ENCODE measurements around the gene EDC4. TPM values are rescaled to one million over a fixed set of nuclear protein-coding genes. Genes with fewer than 3 reads are reported as not detected.

EDC4 gene
- total and polyA plus RNA-seq, 9 of the 15 experiments (the other 6 are each of a cell fraction or from before 2014, with no cell fraction given) = 1.1 to 131 (median 74.0) TPM

DNA sequence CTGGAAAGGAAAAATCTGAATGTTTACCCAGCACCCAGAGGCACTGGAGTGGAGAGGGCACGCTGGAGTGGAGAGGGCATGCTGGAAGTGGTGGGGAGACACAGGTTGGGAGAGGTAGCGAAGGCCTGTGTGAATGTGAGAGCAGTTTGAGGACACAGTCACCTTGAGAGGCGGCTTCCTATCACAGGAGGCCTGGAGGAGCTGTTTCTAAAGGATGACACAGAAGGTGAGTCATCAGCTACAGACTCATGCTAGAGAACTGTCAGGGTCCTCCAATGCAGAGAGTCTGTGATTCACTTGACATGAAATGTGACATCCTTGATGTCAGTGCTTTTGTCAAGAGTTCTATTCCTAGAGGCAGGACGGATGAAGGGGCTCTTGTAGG lies 45.0 kb downstream of the EDC4 start (continued):
- TF ChIP-seq, protein P1, sequence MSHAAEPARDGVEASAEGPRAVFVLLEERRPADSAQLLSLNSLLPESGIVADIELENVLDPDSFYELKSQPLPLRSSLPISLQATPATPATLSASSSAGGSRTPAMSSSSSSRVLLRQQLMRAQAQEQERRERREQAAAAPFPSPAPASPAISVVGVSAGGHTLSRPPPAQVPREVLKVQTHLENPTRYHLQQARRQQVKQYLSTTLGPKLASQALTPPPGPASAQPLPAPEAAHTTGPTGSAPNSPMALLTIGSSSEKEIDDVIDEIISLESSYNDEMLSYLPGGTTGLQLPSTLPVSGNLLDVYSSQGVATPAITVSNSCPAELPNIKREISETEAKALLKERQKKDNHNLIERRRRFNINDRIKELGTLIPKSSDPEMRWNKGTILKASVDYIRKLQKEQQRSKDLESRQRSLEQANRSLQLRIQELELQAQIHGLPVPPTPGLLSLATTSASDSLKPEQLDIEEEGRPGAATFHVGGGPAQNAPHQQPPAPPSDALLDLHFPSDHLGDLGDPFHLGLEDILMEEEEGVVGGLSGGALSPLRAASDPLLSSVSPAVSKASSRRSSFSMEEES (CRISPR knock-in tag; IDR thresholded peaks at IDR 0.05) = no peak
- TF ChIP-seq XRCC3 (IDR thresholded peaks at IDR 0.05) = no peak
- no peak for TF ChIP-seq ZNF695 (CRISPR knock-in tag; IDR thresholded peaks at IDR 0.05)
- no peak for TF ChIP-seq PHF20 (IDR thresholded peaks at IDR 0.05; ENCODE audit: partially characterized antibody)
- TF ChIP-seq, protein P2, sequence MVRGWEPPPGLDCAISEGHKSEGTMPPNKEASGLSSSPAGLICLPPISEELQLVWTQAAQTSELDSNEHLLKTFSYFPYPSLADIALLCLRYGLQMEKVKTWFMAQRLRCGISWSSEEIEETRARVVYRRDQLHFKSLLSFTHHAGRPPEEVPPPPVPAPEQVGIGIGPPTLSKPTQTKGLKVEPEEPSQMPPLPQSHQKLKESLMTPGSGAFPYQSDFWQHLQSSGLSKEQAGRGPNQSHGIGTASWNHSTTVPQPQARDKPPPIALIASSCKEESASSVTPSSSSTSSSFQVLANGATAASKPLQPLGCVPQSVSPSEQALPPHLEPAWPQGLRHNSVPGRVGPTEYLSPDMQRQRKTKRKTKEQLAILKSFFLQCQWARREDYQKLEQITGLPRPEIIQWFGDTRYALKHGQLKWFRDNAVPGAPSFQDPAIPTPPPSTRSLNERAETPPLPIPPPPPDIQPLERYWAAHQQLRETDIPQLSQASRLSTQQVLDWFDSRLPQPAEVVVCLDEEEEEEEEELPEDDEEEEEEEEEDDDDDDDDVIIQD (CRISPR knock-in tag; IDR thresholded peaks at IDR 0.05) = no peak
- peak; percentile 55 for TF ChIP-seq CREM (IDR thresholded peaks at IDR 0.05; ENCODE audit: low read depth)
- TF ChIP-seq ZEB2 (IDR thresholded peaks at IDR 0.05) = peak; percentile 61; the same call in 1 of the 2 replicates
- no peak for TF ChIP-seq ZNF224 (CRISPR knock-in tag; IDR thresholded peaks at IDR 0.05)
- TF ChIP-seq EP300 (IDR thresholded peaks at IDR 0.05; ENCODE audit: low read length) = no peak
- TF ChIP-seq TAL1 (IDR thresholded peaks at IDR 0.05) = no peak
- TF ChIP-seq, protein P3, sequence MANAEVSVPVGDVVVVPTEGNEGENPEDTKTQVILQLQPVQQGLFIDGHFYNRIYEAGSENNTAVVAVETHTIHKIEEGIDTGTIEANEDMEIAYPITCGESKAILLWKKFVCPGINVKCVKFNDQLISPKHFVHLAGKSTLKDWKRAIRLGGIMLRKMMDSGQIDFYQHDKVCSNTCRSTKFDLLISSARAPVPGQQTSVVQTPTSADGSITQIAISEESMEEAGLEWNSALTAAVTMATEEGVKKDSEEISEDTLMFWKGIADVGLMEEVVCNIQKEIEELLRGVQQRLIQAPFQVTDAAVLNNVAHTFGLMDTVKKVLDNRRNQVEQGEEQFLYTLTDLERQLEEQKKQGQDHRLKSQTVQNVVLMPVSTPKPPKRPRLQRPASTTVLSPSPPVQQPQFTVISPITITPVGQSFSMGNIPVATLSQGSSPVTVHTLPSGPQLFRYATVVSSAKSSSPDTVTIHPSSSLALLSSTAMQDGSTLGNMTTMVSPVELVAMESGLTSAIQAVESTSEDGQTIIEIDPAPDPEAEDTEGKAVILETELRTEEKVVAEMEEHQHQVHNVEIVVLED (CRISPR knock-in tag; IDR thresholded peaks at IDR 0.05) = no peak
- TF ChIP-seq, protein P4, sequence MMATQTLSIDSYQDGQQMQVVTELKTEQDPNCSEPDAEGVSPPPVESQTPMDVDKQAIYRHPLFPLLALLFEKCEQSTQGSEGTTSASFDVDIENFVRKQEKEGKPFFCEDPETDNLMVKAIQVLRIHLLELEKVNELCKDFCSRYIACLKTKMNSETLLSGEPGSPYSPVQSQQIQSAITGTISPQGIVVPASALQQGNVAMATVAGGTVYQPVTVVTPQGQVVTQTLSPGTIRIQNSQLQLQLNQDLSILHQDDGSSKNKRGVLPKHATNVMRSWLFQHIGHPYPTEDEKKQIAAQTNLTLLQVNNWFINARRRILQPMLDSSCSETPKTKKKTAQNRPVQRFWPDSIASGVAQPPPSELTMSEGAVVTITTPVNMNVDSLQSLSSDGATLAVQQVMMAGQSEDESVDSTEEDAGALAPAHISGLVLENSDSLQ (IDR thresholded peaks at IDR 0.05) = peak; percentile 70
- no peak for TF ChIP-seq FOXA1 (IDR thresholded peaks at IDR 0.05; ENCODE audit: borderline replicate concordance)
- TF ChIP-seq, protein P5, sequence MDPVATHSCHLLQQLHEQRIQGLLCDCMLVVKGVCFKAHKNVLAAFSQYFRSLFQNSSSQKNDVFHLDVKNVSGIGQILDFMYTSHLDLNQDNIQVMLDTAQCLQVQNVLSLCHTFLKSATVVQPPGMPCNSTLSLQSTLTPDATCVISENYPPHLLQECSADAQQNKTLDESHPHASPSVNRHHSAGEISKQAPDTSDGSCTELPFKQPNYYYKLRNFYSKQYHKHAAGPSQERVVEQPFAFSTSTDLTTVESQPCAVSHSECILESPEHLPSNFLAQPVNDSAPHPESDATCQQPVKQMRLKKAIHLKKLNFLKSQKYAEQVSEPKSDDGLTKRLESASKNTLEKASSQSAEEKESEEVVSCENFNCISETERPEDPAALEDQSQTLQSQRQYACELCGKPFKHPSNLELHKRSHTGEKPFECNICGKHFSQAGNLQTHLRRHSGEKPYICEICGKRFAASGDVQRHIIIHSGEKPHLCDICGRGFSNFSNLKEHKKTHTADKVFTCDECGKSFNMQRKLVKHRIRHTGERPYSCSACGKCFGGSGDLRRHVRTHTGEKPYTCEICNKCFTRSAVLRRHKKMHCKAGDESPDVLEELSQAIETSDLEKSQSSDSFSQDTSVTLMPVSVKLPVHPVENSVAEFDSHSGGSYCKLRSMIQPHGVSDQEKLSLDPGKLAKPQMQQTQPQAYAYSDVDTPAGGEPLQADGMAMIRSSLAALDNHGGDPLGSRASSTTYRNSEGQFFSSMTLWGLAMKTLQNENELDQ (CRISPR knock-in tag; IDR thresholded peaks at IDR 0.05; ENCODE audit: borderline replicate concordance) = no peak
- no peak for TF ChIP-seq BRF1 (IDR thresholded peaks at IDR 0.05; ENCODE audit: borderline replicate concordance, extremely low read depth, insufficient read length)
- TF ChIP-seq NFIC (IDR thresholded peaks at IDR 0.05) = no peak
- no peak for TF ChIP-seq CAMTA2 (CRISPR knock-in tag; conservative IDR thresholded peaks at IDR 0.05)
- 0 out of 2 replicates have a peak, but pooled peaks have one; percentile 46 for TF ChIP-seq JUNB (CRISPR knock-in tag; conservative IDR thresholded peaks at IDR 0.05)
- TF ChIP-seq MEF2A (IDR thresholded peaks at IDR 0.05; ENCODE audit: control insufficient read depth, low read depth, low read length) = no peak
- TF ChIP-seq SNIP1 (IDR thresholded peaks at IDR 0.05; ENCODE audit: low read depth) = no peak
- no peak for TF ChIP-seq ZNF584 (CRISPR knock-in tag; IDR thresholded peaks at IDR 0.05; ENCODE audit: low read depth)
- TF ChIP-seq TGIF2 (CRISPR knock-in tag; IDR thresholded peaks at IDR 0.05) = no peak
- 0 out of 4 replicates have a peak, but pooled peaks of 1 of the 2 experiments have one; percentile 48 for TF ChIP-seq RCOR1 (IDR thresholded peaks at IDR 0.05; ENCODE audit: borderline replicate concordance in 1 of 2, low read depth in 2 of 2, low read length in 2 of 2)
